Heart right ventricle (tissue), 16 donors: Measurements from ENCODE around the gene SCD5. TPM values are rescaled to one million over a fixed set of nuclear protein-coding genes. Genes with fewer than 3 reads are reported as not detected.

ENCODE experiments used
- ATAC-seq, 8 donors: fragments of 200-7000 bp; cut with Tn5 transposase; one replicate each; pipeline ENCODE4 v1.9.1; 2020; ENCODE audit warnings: mild to moderate bottlenecking in 8 of 8, moderate library complexity in 8 of 8, moderate number of reproducible peaks in 1 of 8
- DNase-seq, 2 donors: peaks; one replicate each; pipeline ENCODE4 v3.0.0-alpha.2; 2020
- H3K27ac ChIP-seq, 10 donors: fragments of 200-600 bp; sonication (generic) in 2 of 10; one replicate each; pipeline versions ENCODE4 v1.5.0 to v1.8.0; 2020 to 2022; ENCODE audit warnings: mild to moderate bottlenecking in 3 of 10
- H3K27me3 ChIP-seq, 7 donors: fragments of 200-600 bp; one replicate each; pipeline ENCODE4 v1.8.0; 2021 to 2022; ENCODE audit warnings: mild to moderate bottlenecking in 2 of 7
- H3K36me3 ChIP-seq, 9 donors: fragments of 200-600 bp; sonication (generic) in 1 of 9; one replicate each; pipeline versions ENCODE4 v1.5.0 to v1.8.0; 2020 to 2022; ENCODE audit warnings: mild to moderate bottlenecking in 2 of 9
- H3K4me1 ChIP-seq, 9 donors: fragments of 200-600 bp; sonication (generic) in 1 of 9; one replicate each; pipeline versions ENCODE4 v1.5.0 to v1.8.0; 2020 to 2022; ENCODE audit warnings: mild to moderate bottlenecking in 4 of 9
- H3K4me3 ChIP-seq, 10 donors: fragments of 200-600 bp; sonication (generic) in 2 of 10; one replicate each; pipeline versions ENCODE4 v1.5.0 to v1.8.0; 2020 to 2022; ENCODE audit warnings: mild to moderate bottlenecking in 7 of 10, moderate library complexity in 2 of 10
- H3K9me3 ChIP-seq, 11 donors: fragments of 200-600 bp in 10 of 11; sonication (generic) in 2 of 11; one replicate each; pipeline versions ENCODE4 v1.5.0 to v1.8.0; 2013 to 2022; ENCODE audit warnings: mild to moderate bottlenecking in 2 of 11, control low read depth in 1 of 11, moderate library complexity in 1 of 11
- WGBS, 2 donors: extraction: QIAGEN DNeasy Blood & Tissue Kit; methylation state at CpG; one replicate each; pipeline ENCODE4 v1.1.7; 2013; ENCODE audit warnings: inconsistent platforms in 1 of 2; 5-methylcytosine and 5-hydroxymethylcytosine counted together
- intact Hi-C, 10 donors: fragments of 100-400 bp; cut with DNase I; formaldehyde crosslinking; loops; one replicate each; pipeline versions ENCODE4 v1.11.1 to v1.14.2; 2022
- polyA plus RNA-seq, 2 donors: library from polyadenylated mRNA; stranded (reverse); fragments of 200-250 nt; gene quantifications; one replicate each; pipeline ENCODE4 v1.2.3, GENCODE V29; 2013
- total RNA-seq, 10 donors: library from RNA; stranded (reverse); fragmentation: NEBNext Ultra II Directional in 3 of 10; extraction: Animal tissue kit (Norgen Biotek cat#: 25700) in 3 of 10; gene quantifications; one replicate each; pipeline versions ENCODE4 v1.2.1 to v1.2.4, GENCODE V29; 2021 to 2023
- TF ChIP-seq, protein P1 (sequence below), 9 donors: fragments of 200-600 bp; sonication (generic) in 2 of 9; IDR thresholded peaks; one replicate each; pipeline versions ENCODE4 v1.5.0 to v1.8.0; 2021 to 2022; ENCODE audit warnings: antibody characterized with exemption in 9 of 9, mild to moderate bottlenecking in 5 of 9, moderate library complexity in 1 of 9
- donor health status: Arrhythmogenic right ventricular cardiomyopathy.
- donor health status: ischemic (EF 13 %, LVEDD 7.1; RV severe dilation, severe dysfunction).
- donor health status: healthy with polysubstance abuse.
- donor health status: DM: no; HTN: yes; CAD: no.
- donor health status: DM: no; HTN: no; CAD: no.
- donor health status: ischemic (EF 25% LVEDD 6.9; RV normal size, moderate dysfunction).
- donor health status: ischemic (EF 25% LVEDD 5.7; RV mildly dilated, moderate dysfunction).
- donor health status: healthy.
- donor health status: DM: yes; HTN: yes; CAD: no.
- donor health status: Ischemic cardiomyopathy.
- donor health status: ischemic (EF 35%, LVEDD 5.7; RV mildly dilated, moderate dysfunction).
- donor health status: nonischemic (EF 11% LVEDD 7.7; RV severe dilation, severe dysfunction).
- donor health status: DM: yes; HTN: yes; CAD: no.
- donor health status: PGD.
- donor health status: ischemic (EF 29% LVEDD 5.4; RV normal size, mild dysfunction).
- donor health status: nonischemic (EF 23%, LVEDD 6.1; RV moderate dilation, normal function).

Gene SCD5
- total and polyA plus RNA-seq, 12 donors, result 1.7 to 6.7 (median 3.1) TPM

GRCh38 chr4:82809619-82810018 is 11.0 kb upstream of the SCD5 start:
- DNase-seq (no peak), ATAC-seq (no peak)
- no peaks in the 10 kb centered on the region for H3K9me3 ChIP-seq
- H3K4me1 ChIP-seq, result peaks cover 0 to 15% (median 0%) of the 10 kb centered on the region in 9 donors
- H3K27ac ChIP-seq, result no peak overlapping the region
- H3K36me3 ChIP-seq, result no peaks in the 10 kb centered on the region
- H3K27me3 ChIP-seq, result no peaks in the 10 kb centered on the region
- H3K4me3 ChIP-seq, result no peak overlapping the region
- TF ChIP-seq, protein P1, sequence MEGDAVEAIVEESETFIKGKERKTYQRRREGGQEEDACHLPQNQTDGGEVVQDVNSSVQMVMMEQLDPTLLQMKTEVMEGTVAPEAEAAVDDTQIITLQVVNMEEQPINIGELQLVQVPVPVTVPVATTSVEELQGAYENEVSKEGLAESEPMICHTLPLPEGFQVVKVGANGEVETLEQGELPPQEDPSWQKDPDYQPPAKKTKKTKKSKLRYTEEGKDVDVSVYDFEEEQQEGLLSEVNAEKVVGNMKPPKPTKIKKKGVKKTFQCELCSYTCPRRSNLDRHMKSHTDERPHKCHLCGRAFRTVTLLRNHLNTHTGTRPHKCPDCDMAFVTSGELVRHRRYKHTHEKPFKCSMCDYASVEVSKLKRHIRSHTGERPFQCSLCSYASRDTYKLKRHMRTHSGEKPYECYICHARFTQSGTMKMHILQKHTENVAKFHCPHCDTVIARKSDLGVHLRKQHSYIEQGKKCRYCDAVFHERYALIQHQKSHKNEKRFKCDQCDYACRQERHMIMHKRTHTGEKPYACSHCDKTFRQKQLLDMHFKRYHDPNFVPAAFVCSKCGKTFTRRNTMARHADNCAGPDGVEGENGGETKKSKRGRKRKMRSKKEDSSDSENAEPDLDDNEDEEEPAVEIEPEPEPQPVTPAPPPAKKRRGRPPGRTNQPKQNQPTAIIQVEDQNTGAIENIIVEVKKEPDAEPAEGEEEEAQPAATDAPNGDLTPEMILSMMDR (IDR thresholded peaks at IDR 0.05), result no peak
- intact Hi-C loops, result loop anchor here in 4 of 10 donors (10.0 kb wide), 2 partner anchors 85 to 345 kb away; no protein-coding TSS in a partner anchor

DNA sequence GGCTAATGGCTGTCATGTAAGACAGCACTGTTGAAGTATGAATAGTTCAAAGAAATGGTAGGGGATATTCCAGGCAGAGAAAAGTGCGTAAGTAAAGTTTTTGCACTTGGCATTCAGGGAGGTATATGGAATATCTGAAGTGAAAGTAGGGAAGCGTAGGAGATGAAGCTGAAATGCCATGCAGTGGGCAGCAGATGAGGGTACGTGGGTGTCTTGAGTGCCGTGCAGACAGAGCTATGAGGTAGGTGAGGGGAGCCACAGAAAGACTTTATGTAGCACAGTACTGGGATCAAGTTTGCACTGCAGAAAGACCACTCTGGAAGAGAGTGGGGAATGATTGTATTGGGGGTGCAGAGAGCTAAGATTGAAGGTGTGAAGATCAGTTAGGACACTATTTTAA is 5.2 kb upstream of the SCD5 start:
- no peaks in the 10 kb centered on the region for H3K9me3 ChIP-seq
- no peaks in the 10 kb centered on the region for H3K36me3 ChIP-seq
- DNase-seq (no peak), ATAC-seq (no peak)
- intact Hi-C loops, result loop anchor here in 3 of 10 donors (10.0 kb wide), 2 partner anchors 79 to 339 kb away; no protein-coding TSS in a partner anchor
- H3K27me3 ChIP-seq, result peaks cover 0 to 26% (median 4%) of the 10 kb centered on the region in 7 donors
- peaks cover 0 to 15% (median 6%) of the 10 kb centered on the region in 9 donors for H3K4me1 ChIP-seq
- WGBS, 2 donors, result 93% methylated on average over 4 of the region's 4 CpGs
- H3K27ac ChIP-seq, result no peak overlapping the region
- H3K4me3 ChIP-seq, result no peak overlapping the region
- TF ChIP-seq, protein P1 (IDR thresholded peaks at IDR 0.05), result no peak

DNA sequence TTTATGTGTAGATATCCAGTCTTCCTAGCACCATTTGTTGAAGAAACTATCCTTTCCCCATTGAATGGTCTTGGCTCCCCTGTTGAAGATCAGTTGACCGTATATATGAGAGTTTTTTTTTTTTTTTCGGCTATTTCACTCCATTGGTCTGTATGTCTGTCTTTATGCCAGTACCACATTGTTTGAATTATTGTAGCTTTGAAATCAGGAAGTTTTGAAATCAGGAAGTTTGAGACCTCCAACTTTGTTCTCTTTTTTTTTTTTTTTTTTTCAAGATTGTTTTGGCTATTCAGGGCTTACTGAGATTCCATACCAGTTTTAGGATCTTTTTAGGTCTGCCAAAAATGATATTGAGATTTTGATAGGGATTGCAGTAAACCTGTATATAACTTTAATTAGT is 4.3 kb upstream of the SCD5 start:
- Histone ChIP-seq H3K4me3 (no peak overlapping the region), H3K4me1 (peaks cover 0 to 17% (median 9%) of the 10 kb centered on the region in 9 donors), H3K36me3 (no peaks in the 10 kb centered on the region), H3K9me3 (no peaks in the 10 kb centered on the region), H3K27me3 (peaks cover 0 to 35% (median 4%) of the 10 kb centered on the region in 7 donors), H3K27ac (no peak overlapping the region)
- no peak for DNase-seq
- WGBS, 2 donors, result 66 to 74% methylated on average over 2 of the region's 2 CpGs
- TF ChIP-seq, protein P1 (IDR thresholded peaks at IDR 0.05), result no peak
- no peak for ATAC-seq
- intact Hi-C loops, result loop anchor here in 3 of 10 donors (10.0 kb wide), 2 partner anchors 78 to 338 kb away; no protein-coding TSS in a partner anchor

DNA sequence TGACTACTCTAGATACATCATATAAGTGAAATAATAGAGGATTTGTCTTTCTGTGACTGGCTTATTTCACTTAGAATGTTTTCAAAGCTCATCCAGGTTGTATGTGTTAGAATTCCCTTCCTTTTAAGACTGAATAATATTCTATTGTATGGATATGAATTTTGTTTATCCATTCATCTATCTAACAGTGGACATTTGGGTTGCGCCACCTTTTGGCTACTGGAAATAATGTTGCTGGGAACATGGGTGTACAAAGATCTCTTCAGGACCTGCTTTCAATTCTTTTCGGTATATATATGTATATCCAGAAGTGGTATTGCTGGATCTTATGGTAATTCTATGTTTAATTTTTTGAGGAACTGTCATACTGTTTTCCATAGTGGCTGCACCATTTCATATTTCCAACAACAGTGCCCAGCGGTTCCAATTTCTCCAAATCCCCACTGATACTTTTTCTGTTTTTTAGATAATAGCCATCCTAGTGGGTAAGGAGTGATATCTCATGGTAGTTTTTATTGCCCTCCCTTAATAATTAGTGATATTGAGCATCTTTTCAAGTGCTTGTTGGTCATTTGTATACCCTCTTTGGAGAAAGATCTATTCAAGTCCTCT is 3.4 kb upstream of the SCD5 start:
- peaks cover 0 to 44% (median 6%) of the 10 kb centered on the region in 7 donors for H3K27me3 ChIP-seq
- WGBS, 2 donors, result 74 to 83% methylated on average over 3 of the region's 3 CpGs
- no peaks in the 10 kb centered on the region for H3K9me3 ChIP-seq
- ATAC-seq (no peak), DNase-seq (no peak)
- TF ChIP-seq, protein P1 (IDR thresholded peaks at IDR 0.05), result peak in 6 of 9 donors; percentile 20 to 55 (median 34)
- H3K36me3 ChIP-seq, result no peaks in the 10 kb centered on the region
- H3K27ac ChIP-seq, result no peak overlapping the region
- H3K4me1 ChIP-seq, result peaks cover 0 to 25% (median 16%) of the 10 kb centered on the region in 9 donors
- intact Hi-C loops, result loop anchor here in 3 of 10 donors (10.0 kb wide), 2 partner anchors 77 to 337 kb away; no protein-coding TSS in a partner anchor
- H3K4me3 ChIP-seq, result no peak overlapping the region
